GM20000 (cell line): Measurements from ENCODE around the gene PI4K2B.
"Not testable (repeated sequence)": the region's sequence is repeated elsewhere in the genome, so short reads cannot be mapped to it uniquely, and the experiment has no call there.

Source experiments
- DNase-seq: peaks from one replicate; pipeline ENCODE4 v3.0.0; 2012; ENCODE audit warnings: low spot score
- TF ChIP-seq, protein P1 (sequence below): IDR thresholded peaks from 2 replicates; pipeline ENCODE4 v1.5.1; 2012; ENCODE audit warnings: mild to moderate bottlenecking, control low read depth; ENCODE audit errors: extremely low read depth, missing control alignments

PI4K2B gene

DNA sequence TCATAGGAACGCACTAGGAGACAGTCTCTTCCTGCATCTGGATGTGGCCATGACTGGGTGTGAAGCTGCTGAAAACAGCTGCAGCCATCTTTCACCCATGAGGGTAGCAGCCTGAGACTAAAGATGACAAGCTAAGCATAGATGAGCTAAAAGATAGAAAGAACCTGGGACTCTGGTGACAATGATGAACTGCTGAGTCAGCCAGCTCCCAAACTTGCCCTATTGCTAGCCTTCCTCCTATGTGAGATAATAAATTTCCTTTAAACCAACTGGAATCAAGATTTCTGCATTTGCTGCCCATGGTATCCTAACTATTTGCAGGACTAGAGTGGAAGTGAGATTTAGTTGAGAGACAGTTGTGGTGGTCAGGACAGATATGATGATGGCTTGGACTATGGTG lies 21.0 kb upstream of the PI4K2B start:
- TF ChIP-seq, protein P1, sequence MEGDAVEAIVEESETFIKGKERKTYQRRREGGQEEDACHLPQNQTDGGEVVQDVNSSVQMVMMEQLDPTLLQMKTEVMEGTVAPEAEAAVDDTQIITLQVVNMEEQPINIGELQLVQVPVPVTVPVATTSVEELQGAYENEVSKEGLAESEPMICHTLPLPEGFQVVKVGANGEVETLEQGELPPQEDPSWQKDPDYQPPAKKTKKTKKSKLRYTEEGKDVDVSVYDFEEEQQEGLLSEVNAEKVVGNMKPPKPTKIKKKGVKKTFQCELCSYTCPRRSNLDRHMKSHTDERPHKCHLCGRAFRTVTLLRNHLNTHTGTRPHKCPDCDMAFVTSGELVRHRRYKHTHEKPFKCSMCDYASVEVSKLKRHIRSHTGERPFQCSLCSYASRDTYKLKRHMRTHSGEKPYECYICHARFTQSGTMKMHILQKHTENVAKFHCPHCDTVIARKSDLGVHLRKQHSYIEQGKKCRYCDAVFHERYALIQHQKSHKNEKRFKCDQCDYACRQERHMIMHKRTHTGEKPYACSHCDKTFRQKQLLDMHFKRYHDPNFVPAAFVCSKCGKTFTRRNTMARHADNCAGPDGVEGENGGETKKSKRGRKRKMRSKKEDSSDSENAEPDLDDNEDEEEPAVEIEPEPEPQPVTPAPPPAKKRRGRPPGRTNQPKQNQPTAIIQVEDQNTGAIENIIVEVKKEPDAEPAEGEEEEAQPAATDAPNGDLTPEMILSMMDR, result no peak
- DNase-seq, result no peak

DNA sequence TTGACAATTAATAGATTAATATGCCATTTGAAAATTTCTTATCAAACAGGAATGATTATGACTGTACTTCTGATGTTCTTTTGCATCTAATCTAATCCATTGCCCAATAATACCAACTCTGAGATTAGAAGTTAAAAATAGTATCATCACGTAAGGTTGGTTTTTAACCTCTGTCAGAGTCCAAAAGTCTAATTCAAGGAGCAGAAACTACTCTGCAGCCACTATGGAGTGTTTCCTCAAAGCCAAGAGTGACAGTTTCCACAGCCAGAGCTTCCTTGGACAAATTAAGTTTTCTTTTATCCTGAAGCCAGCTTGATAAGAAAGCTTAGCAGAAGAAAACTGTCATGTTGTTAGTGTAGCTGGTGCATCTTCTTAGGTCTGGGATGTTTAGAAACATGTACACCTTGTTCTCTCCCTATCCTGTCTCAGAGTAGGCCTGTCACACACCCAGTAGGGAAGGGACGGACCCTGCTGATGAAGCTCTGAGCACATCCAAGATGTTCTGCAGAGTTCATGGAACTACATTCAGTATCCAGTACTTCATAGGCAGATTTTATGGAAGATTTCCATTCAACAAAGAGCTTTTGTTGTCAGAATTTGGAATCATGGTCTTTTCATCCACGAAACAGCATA lies 20.4 kb upstream of the PI4K2B start:
- TF ChIP-seq, protein P1, result no peak
- DNase-seq, result no peak

DNA sequence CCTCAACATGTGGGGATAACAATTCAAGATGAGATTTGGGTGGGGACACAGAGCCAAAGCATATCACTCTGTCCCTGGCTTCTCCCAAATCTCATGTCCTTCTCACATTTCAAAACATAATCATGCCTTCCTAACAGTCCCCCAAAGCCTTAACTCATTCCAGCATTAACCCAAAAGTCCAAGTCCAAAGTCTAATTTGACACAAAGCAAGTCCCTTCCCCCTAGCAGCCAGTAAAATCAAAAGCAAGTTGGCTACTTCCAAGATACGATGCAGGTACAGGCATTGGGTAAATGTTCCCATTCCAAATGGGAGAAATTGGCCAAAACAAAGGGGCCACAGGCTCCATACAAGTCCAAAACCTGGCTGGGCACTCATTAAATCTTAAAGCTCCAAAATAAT lies 19.1 kb upstream of the PI4K2B start:
- DNase-seq, result not testable (repeated sequence)

- no peak for DNase-seq
- TF ChIP-seq, protein P1, result no peak
Measured at GRCh38 chr4:25215511-25215910, 18.3 kb upstream of the PI4K2B start.

GRCh38 chr4:25221377-25221776 lies 12.5 kb upstream of the PI4K2B start:
- TF ChIP-seq, protein P1, result no peak
- DNase-seq, result no peak

DNA sequence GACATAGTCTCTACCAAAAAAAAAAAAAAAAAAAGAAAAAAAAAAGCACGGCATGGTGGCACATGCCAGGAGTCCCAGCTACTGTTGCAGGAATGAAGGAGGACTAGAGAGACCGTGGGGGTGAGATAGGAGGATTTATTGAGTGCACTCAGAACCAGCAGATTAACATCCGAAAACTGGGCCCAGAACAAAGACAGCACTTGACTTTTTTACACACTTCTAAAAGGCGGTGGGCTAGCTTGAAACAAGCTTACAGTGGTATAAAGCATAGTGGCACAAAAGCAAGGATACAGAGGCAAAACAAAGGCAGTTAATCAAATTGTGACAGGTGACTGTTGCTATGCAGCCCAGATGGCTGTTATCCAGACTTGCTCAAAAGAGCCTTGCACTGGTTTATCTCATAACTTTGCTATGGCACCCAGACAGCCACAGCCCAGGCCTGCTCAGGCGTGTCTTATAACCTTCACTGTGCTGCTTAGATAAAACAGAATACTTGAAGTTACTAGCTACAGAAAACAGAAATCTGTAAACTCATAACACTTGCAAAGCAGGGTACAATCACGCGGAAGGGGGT lies 9.9 kb upstream of the PI4K2B start:
- TF ChIP-seq, protein P1, result no peak
- DNase-seq, result no peak

DNA sequence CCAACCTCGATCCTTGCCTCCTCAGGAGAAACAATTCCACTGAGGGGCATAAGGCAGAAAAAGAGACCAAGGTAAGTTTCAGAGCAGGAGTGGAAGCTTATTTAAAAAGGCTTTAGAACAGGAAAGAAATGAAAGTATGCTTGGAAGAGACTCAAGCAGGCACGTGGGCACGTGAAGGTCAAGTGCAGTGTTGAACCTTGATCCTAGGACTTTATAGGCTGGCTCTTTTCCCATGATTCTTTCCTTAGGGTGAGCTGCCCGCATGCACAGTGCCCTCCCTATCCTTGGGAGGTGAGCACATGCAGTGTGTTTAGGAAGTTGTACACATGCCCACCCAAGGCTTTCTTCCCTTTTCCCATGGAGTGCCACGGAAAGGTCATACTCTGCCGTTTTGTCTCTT lies 4.0 kb upstream of the PI4K2B start:
- DNase-seq, result no peak
- TF ChIP-seq, protein P1, result no peak

DNA sequence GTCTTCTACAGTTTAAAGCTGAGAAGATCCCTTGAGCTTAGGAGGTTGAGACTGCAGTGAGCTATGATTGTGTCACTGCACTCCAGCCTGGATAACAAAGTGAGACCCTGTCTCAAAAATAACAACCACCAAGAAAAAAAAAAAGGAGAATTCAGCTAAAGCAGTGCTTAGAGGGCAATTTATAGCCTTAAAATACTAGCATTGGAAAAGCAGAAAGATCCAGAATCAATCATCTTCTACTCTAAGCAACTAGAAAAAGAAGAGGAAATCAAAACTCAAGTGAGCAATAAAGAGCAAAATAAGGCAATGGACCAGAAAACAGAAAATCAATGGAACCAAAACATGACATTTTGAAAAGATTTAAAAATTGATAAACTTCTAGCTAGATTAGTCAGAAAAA lies 639 bp upstream of the PI4K2B start:
- DNase-seq, result no peak
- TF ChIP-seq, protein P1, result no peak
